Liver (tissue), 9 donors: Measurements from ENCODE around the gene SLC34A3. TPM values are rescaled to one million over a fixed set of nuclear protein-coding genes. Genes with fewer than 3 reads are reported as not detected.

ENCODE experiments used
- DNase-seq: peaks from one replicate; pipeline ENCODE4 v3.0.0-alpha.2; 2017; ENCODE audit warnings: low spot score
- H3K27ac ChIP-seq, 2 donors: one replicate each; pipeline ENCODE4 v1.7.0; 2013; ENCODE audit warnings: inconsistent platforms in 2 of 2, low read length in 2 of 2, control low read depth in 1 of 2, low read depth in 1 of 2, mild to moderate bottlenecking in 1 of 2
- H3K27me3 ChIP-seq, 4 donors: one replicate each; pipeline versions ENCODE4 v1.6.1 to v1.7.0; 2013; ENCODE audit warnings: low read length in 3 of 4, inconsistent platforms in 1 of 4, mild to moderate bottlenecking in 1 of 4, moderate library complexity in 1 of 4; ENCODE audit not compliant: control insufficient read depth in 4 of 4, insufficient read depth in 4 of 4
- H3K36me3 ChIP-seq, 4 donors: one replicate each; pipeline versions ENCODE4 v1.6.1 to v1.7.0; 2013; ENCODE audit warnings: low read length in 3 of 4, mild to moderate bottlenecking in 3 of 4, low read depth in 1 of 4, moderate library complexity in 1 of 4; ENCODE audit not compliant: control insufficient read depth in 4 of 4, insufficient read depth in 3 of 4
- H3K4me1 ChIP-seq, 4 donors: one replicate each; pipeline versions ENCODE4 v1.6.1 to v1.7.0; 2013; ENCODE audit warnings: low read length in 3 of 4, mild to moderate bottlenecking in 3 of 4, moderate library complexity in 1 of 4; ENCODE audit not compliant: control insufficient read depth in 4 of 4, insufficient read depth in 4 of 4
- H3K4me3 ChIP-seq, 3 donors: one replicate each; pipeline versions ENCODE4 v1.6.1 to v1.7.0; 2013; ENCODE audit warnings: low read length in 3 of 3, control low read depth in 1 of 3, low read depth in 1 of 3, mild to moderate bottlenecking in 1 of 3
- H3K9ac ChIP-seq, 2 donors: one replicate each; pipeline ENCODE4 v1.7.0; 2013; ENCODE audit warnings: low read length in 2 of 2, mild to moderate bottlenecking in 2 of 2, moderate library complexity in 2 of 2, control low read depth in 1 of 2, low read depth in 1 of 2
- H3K9me3 ChIP-seq, 4 donors: one replicate each; pipeline versions ENCODE4 v1.6.1 to v1.7.0; 2013; ENCODE audit warnings: low read length in 3 of 4; ENCODE audit not compliant: control insufficient read depth in 4 of 4
- CTCF ChIP-seq: fragments of 150-350 bp; IDR thresholded peaks from 2 replicates; pipeline ENCODE4 v1.5.1; 2017; ENCODE audit warnings: improper control_type of control experiment, low read depth, low read length; ENCODE audit not compliant: missing input control
- EGR1 ChIP-seq, 2 donors: IDR thresholded peaks; 2 replicates each; pipeline ENCODE4 v1.6.1; 2016 to 2018; ENCODE audit warnings: antibody characterized with exemption in 2 of 2, low read depth in 2 of 2
- FOXA1 ChIP-seq: IDR thresholded peaks from 2 replicates; pipeline ENCODE4 v1.6.1; 2016; ENCODE audit warnings: antibody characterized with exemption
- FOXA2 ChIP-seq: IDR thresholded peaks from 2 replicates; pipeline ENCODE4 v1.6.1; 2016; ENCODE audit warnings: antibody characterized with exemption
- GABPA ChIP-seq, 2 donors: IDR thresholded peaks in 1 of 2; conservative IDR thresholded peaks in 1 of 2; 2 replicates each; pipeline ENCODE4 v1.6.1; 2016; ENCODE audit warnings: antibody characterized with exemption in 2 of 2, mild to moderate bottlenecking in 1 of 2, moderate library complexity in 1 of 2
- HNF4A ChIP-seq, 2 donors: conservative IDR thresholded peaks; 2 replicates each; pipeline ENCODE4 v1.6.1; 2016; ENCODE audit warnings: antibody characterized with exemption in 2 of 2, mild to moderate bottlenecking in 2 of 2
- HNF4G ChIP-seq: IDR thresholded peaks from 2 replicates; pipeline ENCODE4 v1.6.1; 2016; ENCODE audit warnings: antibody characterized with exemption
- JUND ChIP-seq, 2 donors: IDR thresholded peaks; 2 replicates each; pipeline ENCODE4 v1.6.1; 2016; ENCODE audit warnings: antibody characterized with exemption in 2 of 2
- NR2F2 ChIP-seq: IDR thresholded peaks from 2 replicates; pipeline ENCODE4 v1.6.1; 2016; ENCODE audit warnings: antibody characterized with exemption
- RAD21 ChIP-seq, 2 donors: IDR thresholded peaks; 2 replicates each; pipeline ENCODE4 v1.6.1; 2016; ENCODE audit warnings: antibody characterized with exemption in 2 of 2, mild to moderate bottlenecking in 2 of 2
- REST ChIP-seq: IDR thresholded peaks from 2 replicates; pipeline ENCODE4 v1.6.1; 2016; ENCODE audit warnings: antibody characterized with exemption, mild to moderate bottlenecking
- RXRA ChIP-seq, 2 donors: IDR thresholded peaks; 2 replicates each; pipeline ENCODE4 v1.6.1; 2017 to 2018; ENCODE audit warnings: antibody characterized with exemption in 2 of 2, mild to moderate bottlenecking in 1 of 2
- SP1 ChIP-seq: IDR thresholded peaks from 2 replicates; pipeline ENCODE4 v1.6.1; 2018; ENCODE audit warnings: antibody characterized with exemption, mild to moderate bottlenecking
- TAF1 ChIP-seq: conservative IDR thresholded peaks from 2 replicates; pipeline ENCODE4 v1.6.1; 2016; ENCODE audit warnings: antibody characterized with exemption, mild to moderate bottlenecking
- YY1 ChIP-seq: IDR thresholded peaks from 2 replicates; pipeline ENCODE4 v1.6.1; 2016; ENCODE audit warnings: antibody characterized with exemption, mild to moderate bottlenecking
- WGBS: extraction: QIAGEN DNeasy Blood & Tissue Kit; methylation state at CpG from one replicate; pipeline ENCODE4 v1.1.7; 2013; 5-methylcytosine and 5-hydroxymethylcytosine counted together
- polyA plus RNA-seq, 2 donors: library from polyadenylated mRNA; stranded (reverse) in 1 of 2; unstranded in 1 of 2; fragments of 200-250 nt in 1 of 2; fragments of >200 nt in 1 of 2; fragmentation: Nextera tagmentation in 1 of 2; extraction: Ambion mirVana in 1 of 2; gene quantifications; one replicate each; pipeline versions ENCODE4 v1.2.1 to v1.2.3, GENCODE V29; 2013 to 2015
- total RNA-seq, 2 donors: library from RNA; depleted of rRNA; stranded (reverse); fragments of >200 nt; gene quantifications; one replicate each; pipeline ENCODE4 v1.2.3, GENCODE V29; 2014
- TF ChIP-seq, protein P1 (sequence below): IDR thresholded peaks from 2 replicates; pipeline ENCODE4 v1.6.1; 2016; ENCODE audit warnings: antibody characterized with exemption
- donor health status: healthy.
- donor health status: healthy.
- donor health status: healthy.
- donor health status: healthy.
- donor health status: healthy.

Gene SLC34A3
- total and polyA plus RNA-seq, 4 donors, result not detected

GRCh38 chr9:137243626-137244485, 13.2 kb downstream of the SLC34A3 start:
- no peak for TF ChIP-seq FOXA1
- TF ChIP-seq CTCF, result no peak
- TF ChIP-seq TAF1, result no peak
- TF ChIP-seq GABPA (IDR thresholded peaks at IDR 0.05 in 1 of 2, conservative IDR thresholded peaks at IDR 0.05 in 1 of 2), result no peak
- TF ChIP-seq SP1, result no peak
- no peak for TF ChIP-seq EGR1 (IDR thresholded peaks at IDR 0.05; ENCODE audit: low read depth in 2 of 2)
- no peak for TF ChIP-seq HNF4G
- TF ChIP-seq NR2F2, result no peak
- no peak for TF ChIP-seq FOXA2
- no peak for TF ChIP-seq REST
- no peak for TF ChIP-seq RAD21 (IDR thresholded peaks at IDR 0.05)
- TF ChIP-seq, protein P1, sequence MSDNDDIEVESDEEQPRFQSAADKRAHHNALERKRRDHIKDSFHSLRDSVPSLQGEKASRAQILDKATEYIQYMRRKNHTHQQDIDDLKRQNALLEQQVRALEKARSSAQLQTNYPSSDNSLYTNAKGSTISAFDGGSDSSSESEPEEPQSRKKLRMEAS, result no peak
- no peak for TF ChIP-seq RXRA (IDR thresholded peaks at IDR 0.05)
- no peak for TF ChIP-seq HNF4A (conservative IDR thresholded peaks at IDR 0.05)
- TF ChIP-seq YY1, result no peak
- TF ChIP-seq JUND (IDR thresholded peaks at IDR 0.05), result no peak
- H3K4me3 ChIP-seq, result no peak overlapping the region
- H3K9me3 ChIP-seq, result no peaks in the 10 kb centered on the region
- no peak overlapping the region for H3K27ac ChIP-seq
- no peak for DNase-seq
- peaks cover 2 to 35% (median 16%) of the 10 kb centered on the region in 4 donors for H3K4me1 ChIP-seq
- H3K36me3 ChIP-seq, result peaks cover 0 to 11% (median 5%) of the 10 kb centered on the region in 4 donors
- no peaks in the 10 kb centered on the region for H3K27me3 ChIP-seq
- WGBS, result 76% methylated on average over 15 of the region's 15 CpGs
- H3K9ac ChIP-seq, result no peak overlapping the region
